Panc1 (cell line): ENCODE data around the gene NNMT.

Experiments used
- CTCF ChIP-seq: fragments of 450-650 bp; IDR thresholded peaks from 2 replicates; pipeline ENCODE4 v1.5.1; 2017; ENCODE audit warnings: mild to moderate bottlenecking
- POLR2AphosphoS5 ChIP-seq: IDR thresholded peaks from 2 replicates; pipeline ENCODE4 v1.6.1; 2012; ENCODE audit warnings: mild to moderate bottlenecking, low read depth, low read length, moderate library complexity

DNA sequence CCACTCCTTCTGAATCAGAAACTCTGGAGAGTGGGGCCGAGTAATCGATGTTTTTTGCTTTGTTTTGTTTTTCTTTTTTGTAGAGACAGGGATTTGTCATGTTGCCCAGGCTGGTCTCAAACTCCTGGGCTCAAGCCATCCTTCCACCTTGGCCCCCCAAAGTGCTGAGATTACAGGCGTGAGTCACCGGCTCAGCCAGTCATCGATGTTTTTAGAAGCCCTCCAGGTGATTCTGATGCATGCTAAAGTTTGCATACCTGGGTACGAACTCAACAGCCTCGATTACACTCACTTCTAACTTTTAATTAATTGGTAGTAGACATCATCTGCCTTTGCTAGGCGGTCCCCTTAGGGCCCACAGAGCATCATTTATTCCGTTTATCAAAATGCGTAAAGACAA, 53.8 kb downstream of the NNMT start:
- TF ChIP-seq CTCF (no peak), POLR2AphosphoS5 (no peak)
